T-helper 1 cell (primary cell): ENCODE data around the gene USP24.
A peak's percentile ranks its signal among the peaks of the same experiment; 100 is the strongest.
"Not testable (repeated sequence)": the region's sequence is repeated elsewhere in the genome, so short reads cannot be mapped to it uniquely, and the experiment has no call there.

ENCODE experiments used
- DNase-seq, 5 donors: peaks; one replicate each; pipeline ENCODE4 v3.0.0-alpha.2; 2012 to 2020

USP24 gene

GRCh38 chr1:55033265-55033614, 181.9 kb downstream of the USP24 start:
- DNase-seq, result no peak

- DNase-seq, result not testable (repeated sequence)
These were observed 184.1 kb downstream of the USP24 start for GRCh38 chr1:55031098-55031497.

GRCh38 chr1:55026682-55027081, 188.5 kb downstream of the USP24 start:
- not testable (repeated sequence) for DNase-seq

GRCh38 chr1:55024163-55024562, 191.0 kb downstream of the USP24 start:
- DNase-seq, result not testable (repeated sequence)

GRCh38 chr1:55021942-55022546, 193.1 kb downstream of the USP24 start:
- peak; percentile 25 to 53 (median 45) for DNase-seq

GRCh38 chr1:55018395-55018794, 196.8 kb downstream of the USP24 start:
- DNase-seq, result no peak
